Ascending aorta (tissue), 2 donors: ENCODE measurements around the gene ACTL7A. TPM values are rescaled to one million over a fixed set of nuclear protein-coding genes. Genes with fewer than 3 reads are reported as not detected.

ENCODE experiments used
- DNase-seq, 2 donors: peaks; one replicate each; pipeline ENCODE4 v3.0.0-alpha.2; 2019; ENCODE audit warnings: low spot score in 2 of 2
- H3K27ac ChIP-seq, 2 donors: fragments of 200-600 bp; sonication (generic); one replicate each; pipeline ENCODE4 v1.5.1; 2016 to 2017; ENCODE audit warnings: mild to moderate bottlenecking in 1 of 2
- H3K27me3 ChIP-seq: fragments of 200-600 bp; sonication (generic); one replicate; pipeline ENCODE4 v1.5.1; 2017
- H3K36me3 ChIP-seq, 2 donors: fragments of 200-600 bp; sonication (generic); one replicate each; pipeline ENCODE4 v1.5.1; 2016
- H3K4me1 ChIP-seq, 2 donors: fragments of 200-600 bp; sonication (generic); one replicate each; pipeline ENCODE4 v1.5.1; 2016 to 2017; ENCODE audit warnings: mild to moderate bottlenecking in 1 of 2
- H3K4me3 ChIP-seq, 2 donors: fragments of 200-600 bp; sonication (generic); one replicate each; pipeline ENCODE4 v1.5.1; 2016 to 2017; ENCODE audit warnings: mild to moderate bottlenecking in 1 of 2
- H3K9me3 ChIP-seq, 2 donors: fragments of 200-600 bp; sonication (generic); one replicate each; pipeline ENCODE4 v1.5.1; 2016
- intact Hi-C: fragments of 100-400 bp; cut with DNase I; formaldehyde crosslinking; loops from one replicate; pipeline ENCODE4 v1.15.1; 2023
- total RNA-seq: library from RNA; depleted of rRNA; stranded (reverse); fragments of >200 nt; gene quantifications from one replicate; pipeline ENCODE4 v1.1.0, GENCODE V29; 2016
- TF ChIP-seq, protein P1 (sequence below), 3 experiments: fragments of 200-600 bp in 2 of 3; fragments of 450-650 bp in 1 of 3; sonication (generic) in 2 of 3; IDR thresholded peaks; one replicate each; pipeline ENCODE4 v1.5.1; 2016 to 2019; ENCODE audit warnings: antibody characterized with exemption in 3 of 3, mild to moderate bottlenecking in 1 of 3, moderate library complexity in 1 of 3

ACTL7A gene
- total RNA-seq, 1 donor from 2014 or later: not detected

DNA sequence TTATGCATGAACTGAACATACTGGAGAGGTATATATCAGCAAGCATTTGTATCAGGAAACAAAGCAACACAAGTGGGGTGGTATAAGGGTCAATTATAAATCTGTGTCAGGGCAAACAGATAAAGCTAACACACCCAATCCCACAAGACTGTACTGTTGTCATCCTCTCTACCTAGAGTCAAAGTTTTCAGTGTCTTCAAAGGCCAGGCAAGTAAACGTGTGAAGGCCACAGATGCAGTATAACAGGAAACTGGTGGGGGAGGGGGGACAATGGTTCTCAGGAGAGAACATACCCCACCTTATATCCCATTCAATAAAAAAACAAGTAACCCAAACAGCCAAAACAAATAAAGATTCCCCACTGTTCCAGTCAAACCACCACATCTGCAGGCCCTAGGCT lies 49.8 kb downstream of the ACTL7A start:
- no peak overlapping the region for H3K27ac ChIP-seq
- peaks cover 72 to 90% of the 10 kb centered on the region in 2 donors for H3K36me3 ChIP-seq
- DNase-seq: no peak
- no peaks in the 10 kb centered on the region for H3K27me3 ChIP-seq
- H3K4me1 ChIP-seq: no peaks in the 10 kb centered on the region
- H3K9me3 ChIP-seq: no peaks in the 10 kb centered on the region
- intact Hi-C loops: no loop called here
- TF ChIP-seq, protein P1, sequence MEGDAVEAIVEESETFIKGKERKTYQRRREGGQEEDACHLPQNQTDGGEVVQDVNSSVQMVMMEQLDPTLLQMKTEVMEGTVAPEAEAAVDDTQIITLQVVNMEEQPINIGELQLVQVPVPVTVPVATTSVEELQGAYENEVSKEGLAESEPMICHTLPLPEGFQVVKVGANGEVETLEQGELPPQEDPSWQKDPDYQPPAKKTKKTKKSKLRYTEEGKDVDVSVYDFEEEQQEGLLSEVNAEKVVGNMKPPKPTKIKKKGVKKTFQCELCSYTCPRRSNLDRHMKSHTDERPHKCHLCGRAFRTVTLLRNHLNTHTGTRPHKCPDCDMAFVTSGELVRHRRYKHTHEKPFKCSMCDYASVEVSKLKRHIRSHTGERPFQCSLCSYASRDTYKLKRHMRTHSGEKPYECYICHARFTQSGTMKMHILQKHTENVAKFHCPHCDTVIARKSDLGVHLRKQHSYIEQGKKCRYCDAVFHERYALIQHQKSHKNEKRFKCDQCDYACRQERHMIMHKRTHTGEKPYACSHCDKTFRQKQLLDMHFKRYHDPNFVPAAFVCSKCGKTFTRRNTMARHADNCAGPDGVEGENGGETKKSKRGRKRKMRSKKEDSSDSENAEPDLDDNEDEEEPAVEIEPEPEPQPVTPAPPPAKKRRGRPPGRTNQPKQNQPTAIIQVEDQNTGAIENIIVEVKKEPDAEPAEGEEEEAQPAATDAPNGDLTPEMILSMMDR (IDR thresholded peaks at IDR 0.05): no peak
- no peak overlapping the region for H3K4me3 ChIP-seq

Other genes starting within 250 kb of the ACTL7A start
- gene ACTL7B, start 6.3 kb upstream of the ACTL7A start, total RNA-seq: not detected
- gene ELP1, start 71.9 kb downstream of the ACTL7A start, total RNA-seq: 8.8 TPM
- 1.1 TPM for gene ABITRAM, start 72.1 kb downstream of the ACTL7A start, total RNA-seq
- gene CTNNAL1, start 151.2 kb downstream of the ACTL7A start, total RNA-seq: 16.4 TPM